Right lobe of liver (tissue), 6 donors: Measurements from ENCODE around the gene POLA2. TPM values are rescaled to one million over a fixed set of nuclear protein-coding genes. Genes with fewer than 3 reads are reported as not detected.
"Not testable (repeated sequence)": the region's sequence is repeated elsewhere in the genome, so short reads cannot be mapped to it uniquely, and the experiment has no call there.

Experiments
- ATAC-seq, 4 donors: fragments of 200-7000 bp; cut with Tn5 transposase; one replicate each; pipeline ENCODE4 v1.9.1; 2020; ENCODE audit warnings: mild to moderate bottlenecking in 4 of 4, moderate library complexity in 4 of 4
- DNase-seq, 3 donors: peaks; one replicate each; pipeline ENCODE4 v3.0.0-alpha.2; 2020
- H3K27ac ChIP-seq, 3 donors: fragments of 200-600 bp; one replicate each; pipeline ENCODE4 v1.8.0; 2022
- H3K27me3 ChIP-seq, 2 donors: fragments of 200-600 bp; one replicate each; pipeline ENCODE4 v1.8.0; 2022
- H3K36me3 ChIP-seq, 4 donors: fragments of 200-600 bp; sonication (generic) in 1 of 4; one replicate each; pipeline versions ENCODE4 v1.5.1 to v1.8.0; 2017 to 2022; ENCODE audit warnings: control low read depth in 1 of 4
- H3K4me1 ChIP-seq, 4 donors: fragments of 200-600 bp; sonication (generic) in 1 of 4; one replicate each; pipeline versions ENCODE4 v1.5.1 to v1.8.0; 2017 to 2022; ENCODE audit warnings: control low read depth in 1 of 4
- H3K4me3 ChIP-seq, 3 donors: fragments of 200-600 bp; one replicate each; pipeline ENCODE4 v1.8.0; 2022
- H3K9me3 ChIP-seq, 4 donors: fragments of 200-600 bp; sonication (generic) in 1 of 4; one replicate each; pipeline versions ENCODE4 v1.5.1 to v1.8.0; 2017 to 2022; ENCODE audit warnings: control low read depth in 1 of 4
- CTCF ChIP-seq, 4 donors: fragments of 200-600 bp in 3 of 4; fragments of 450-650 bp in 1 of 4; IDR thresholded peaks; one replicate each; pipeline versions ENCODE4 v1.5.1 to v1.8.0; 2016 to 2022; ENCODE audit warnings: antibody characterized with exemption in 4 of 4, mild to moderate bottlenecking in 2 of 4
- POLR2A ChIP-seq: fragments of 450-650 bp; IDR thresholded peaks from one replicate; pipeline ENCODE4 v1.6.1; 2017; ENCODE audit warnings: antibody characterized with exemption, mild to moderate bottlenecking
- WGBS: methylation state at CpG from one replicate; pipeline ENCODE4 v1.1.6; 2018; ENCODE audit warnings: low coverage, low lambda C conversion rate; ENCODE audit not compliant: insufficient coverage; ENCODE audit errors: missing lambda C conversion rate; 5-methylcytosine and 5-hydroxymethylcytosine counted together
- intact Hi-C, 2 donors: fragments of 100-400 bp; cut with DNase I; formaldehyde crosslinking; loops; one replicate each; pipeline versions ENCODE4 v1.11.2 to v1.14.1; 2022
- total RNA-seq, 6 experiments: library from RNA; depleted of rRNA in 2 of 6; stranded (reverse); fragments of >200 nt in 2 of 6; fragmentation: NEBNext Ultra II Directional in 3 of 6; extraction: Animal tissue kit (Norgen Biotek cat#: 25700) in 3 of 6; gene quantifications; one replicate each; pipeline versions ENCODE4 v1.1.0 to v1.2.4, GENCODE V29; 2016 to 2023
- donor health status: DM: no; HTN: yes; CAD: no.
- donor health status: DM: no; HTN: no; CAD: no.
- donor health status: DM: no; HTN: no; CAD: no.
- donor health status: DM: no; HTN: yes; CAD: no.
- donor health status: DM: no; HTN: yes; CAD: no.

The POLA2 gene
- total RNA-seq, 6 experiments from 2014 or later, result 1.8 to 8.4 (median 3.5) TPM

DNA sequence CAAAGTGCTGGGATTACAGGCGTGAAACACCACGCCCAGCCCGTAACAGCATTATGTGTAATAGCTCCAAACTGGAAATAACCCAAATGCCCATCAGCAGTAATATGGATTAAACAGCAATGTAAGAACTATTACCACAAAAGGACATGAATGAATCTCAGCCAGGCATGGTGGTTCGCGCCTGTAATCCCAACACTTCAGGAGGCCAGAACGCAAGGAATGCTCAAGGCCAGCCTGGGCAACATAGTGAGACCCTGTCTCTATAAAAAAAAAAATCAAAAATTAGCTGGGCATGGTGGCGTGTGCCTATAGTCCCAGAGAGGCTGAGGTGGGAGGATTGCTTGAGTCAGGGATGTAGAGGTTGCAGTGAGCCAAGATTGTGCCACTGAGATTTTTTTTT lies 68.8 kb downstream of the POLA2 start:
- H3K36me3 ChIP-seq, result no peaks in the 10 kb centered on the region
- no peak overlapping the region for H3K27ac ChIP-seq
- ATAC-seq (no peak), DNase-seq (no peak)
- WGBS, result 74% methylated on average over 7 of the region's 7 CpGs
- no peak overlapping the region for H3K4me3 ChIP-seq
- H3K4me1 ChIP-seq, result peaks cover 0 to 13% (median 3%) of the 10 kb centered on the region in 4 donors
- no peaks in the 10 kb centered on the region for H3K27me3 ChIP-seq
- TF ChIP-seq CTCF (IDR thresholded peaks at IDR 0.05) (no peak), POLR2A (no peak)
- no peaks in the 10 kb centered on the region for H3K9me3 ChIP-seq
- intact Hi-C loops, result no loop called here

DNA sequence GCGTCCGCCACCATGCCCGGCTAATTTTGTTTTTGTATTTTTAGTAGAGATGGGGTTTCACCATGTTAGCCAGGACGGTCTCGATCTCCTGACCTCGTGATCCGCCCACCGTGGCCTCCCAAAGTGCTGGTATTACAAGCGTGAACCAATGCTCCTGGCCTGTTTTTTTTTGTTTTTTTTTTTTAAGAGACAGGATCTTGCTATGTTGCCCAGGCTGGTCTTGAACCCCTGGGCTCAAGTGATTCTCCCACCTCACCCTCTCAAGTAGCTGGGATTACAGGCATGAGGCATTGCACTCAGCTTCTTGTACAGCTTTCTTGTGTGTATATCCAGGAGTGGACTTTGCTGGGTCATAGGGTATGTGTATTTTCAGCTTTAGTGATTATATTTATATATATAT lies 70.8 kb downstream of the POLA2 start:
- WGBS, result 88% methylated on average over 9 of the region's 9 CpGs
- peaks cover 0 to 14% (median 3%) of the 10 kb centered on the region in 4 donors for H3K4me1 ChIP-seq
- intact Hi-C loops, H3K27ac ChIP-seq, H3K9me3 ChIP-seq, DNase-seq, H3K4me3 ChIP-seq, H3K36me3 ChIP-seq, H3K27me3 ChIP-seq, ATAC-seq: not testable (repeated sequence)

DNA sequence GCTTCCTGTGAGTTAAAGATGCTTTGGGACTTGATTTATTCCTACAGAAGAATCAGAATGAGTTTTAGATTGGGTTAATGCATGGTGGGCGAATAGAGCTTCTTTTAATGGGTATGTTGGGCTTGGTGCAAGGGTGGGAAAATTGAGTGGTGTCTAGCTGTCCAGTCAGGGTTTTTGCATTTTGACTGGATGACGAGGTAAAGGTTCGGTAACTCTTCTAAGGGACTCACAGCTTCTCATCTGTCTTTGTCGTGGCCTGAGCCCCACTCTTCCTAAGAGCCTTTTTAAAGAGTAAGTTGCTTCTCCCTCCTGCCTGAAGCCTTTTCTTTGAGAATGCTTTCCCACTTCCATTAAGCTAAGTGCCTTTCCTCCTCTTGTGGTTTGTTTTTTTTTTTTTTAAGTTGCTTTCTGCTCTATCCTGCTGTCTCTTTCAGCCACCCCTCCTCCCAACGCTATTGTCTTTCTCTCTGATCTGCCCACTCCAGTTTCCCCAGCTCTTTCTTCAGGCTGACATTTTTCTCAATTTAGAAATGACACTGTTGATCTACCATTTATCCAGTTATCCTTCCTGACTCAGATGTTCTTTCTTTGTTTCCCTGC lies 73.0 kb downstream of the POLA2 start:
- ATAC-seq (no peak), DNase-seq (no peak)
- intact Hi-C loops, result no loop called here
- Histone ChIP-seq H3K27me3 (no peaks in the 10 kb centered on the region), H3K4me3 (peak overlapping the region; percentile 86 to 90 (median 88)), H3K36me3 (peaks cover 0 to 5% (median 0%) of the 10 kb centered on the region in 4 donors), H3K9me3 (no peaks in the 10 kb centered on the region), H3K4me1 (peaks cover 0 to 14% (median 3%) of the 10 kb centered on the region in 4 donors), H3K27ac (no peak overlapping the region)
- TF ChIP-seq POLR2A (no peak), CTCF (IDR thresholded peaks at IDR 0.05) (no peak)
- WGBS, result 44% methylated on average over 5 of the region's 5 CpGs

- WGBS, result 90% methylated on average over 7 of the region's 7 CpGs
- H3K4me3 ChIP-seq, result no peak overlapping the region
- no peak for DNase-seq
Measured at GRCh38 chr11:65338676-65339075, 76.9 kb downstream of the POLA2 start.

More at GRCh38 chr11:65338676-65339075, 76.9 kb downstream of the POLA2 start:
- H3K9me3 ChIP-seq, result no peaks in the 10 kb centered on the region
- peaks cover 17 to 42% (median 26%) of the 10 kb centered on the region in 4 donors for H3K36me3 ChIP-seq
- intact Hi-C loops, result no loop called here
- H3K27ac ChIP-seq, result no peak overlapping the region
- no peaks in the 10 kb centered on the region for H3K27me3 ChIP-seq
- H3K4me1 ChIP-seq, result peaks cover 0 to 14% (median 3%) of the 10 kb centered on the region in 4 donors
- TF ChIP-seq CTCF (IDR thresholded peaks at IDR 0.05) (no peak), POLR2A (no peak)
- ATAC-seq, result no peak
